HepG2 (cell line): ENCODE measurements around the gene RPS27L. TPM values are rescaled to one million over a fixed set of nuclear protein-coding genes. Genes with fewer than 3 reads are reported as not detected.

Experiments used
- FOXA3 ChIP-seq: IDR thresholded peaks from 2 replicates; pipeline ENCODE4 v1.6.1; 2016; ENCODE audit warnings: missing genetic modification reagents, missing compliant biosample characterization
- MED8 ChIP-seq: sonication (generic); formaldehyde crosslinking; IDR thresholded peaks from 2 replicates; pipeline ENCODE4 v1.8.1; 2023; ENCODE audit warnings: mild to moderate bottlenecking, missing genetic modification reagents; ENCODE audit not compliant: insufficient replicate concordance
- MIER2 ChIP-seq: IDR thresholded peaks from 2 replicates; pipeline ENCODE4 v1.6.1; 2016; ENCODE audit warnings: missing biosample characterization, missing genetic modification reagents
- MTERF4 ChIP-seq: sonication (generic); formaldehyde crosslinking; IDR thresholded peaks from 2 replicates; pipeline ENCODE4 v1.8.0; 2023; ENCODE audit warnings: mild to moderate bottlenecking, missing genetic modification reagents
- MYPOP ChIP-seq: sonication (generic); formaldehyde crosslinking; IDR thresholded peaks from 2 replicates; pipeline ENCODE4 v1.8.1; 2023; ENCODE audit warnings: mild to moderate bottlenecking, moderate library complexity, missing genetic modification reagents
- NCOR1 ChIP-seq: fragments of 200-600 bp; sonication (generic); IDR thresholded peaks from 2 replicates; pipeline ENCODE4 v1.7.0; 2017; ENCODE audit warnings: antibody characterized with exemption, low read length, borderline replicate concordance
- POLR2AphosphoS5 ChIP-seq: IDR thresholded peaks from 2 replicates; pipeline ENCODE4 v1.6.1; 2012; ENCODE audit warnings: low read depth, low read length
- RBFOX2 ChIP-seq: fragments of 200-400 bp; formaldehyde crosslinking; IDR thresholded peaks from 2 replicates; pipeline ENCODE4 v1.6.1; 2017; ENCODE audit warnings: low read depth, mild to moderate bottlenecking, low read length
- TAF1 ChIP-seq: sonication (generic); formaldehyde crosslinking; IDR thresholded peaks from 2 replicates; pipeline ENCODE4 v1.4.0; 2020; ENCODE audit warnings: missing genetic modification reagents
- YEATS4 ChIP-seq: sonication (generic); formaldehyde crosslinking; IDR thresholded peaks from 2 replicates; pipeline ENCODE4 v1.4.0; 2020; ENCODE audit warnings: missing genetic modification reagents, borderline replicate concordance
- ZBTB8A ChIP-seq: sonication (generic); formaldehyde crosslinking; IDR thresholded peaks from 2 replicates; pipeline ENCODE4 v1.4.0; 2020; ENCODE audit warnings: mild to moderate bottlenecking, low read depth, missing genetic modification reagents, borderline replicate concordance
- ZC3H4 ChIP-seq: sonication (generic); formaldehyde crosslinking; IDR thresholded peaks from 2 replicates; pipeline ENCODE4 v1.4.0; 2020; ENCODE audit warnings: missing genetic modification reagents, borderline replicate concordance
- ZNF563 ChIP-seq: sonication (generic); formaldehyde crosslinking; IDR thresholded peaks from 2 replicates; pipeline ENCODE4 v1.8.0; 2022; ENCODE audit warnings: mild to moderate bottlenecking, moderate library complexity, missing genetic modification reagents
- ZNF879 ChIP-seq: sonication (generic); formaldehyde crosslinking; IDR thresholded peaks from 2 replicates; pipeline ENCODE4 v1.8.1; 2023; ENCODE audit warnings: missing genetic modification reagents
- polyA plus RNA-seq, 8 experiments: library from polyadenylated mRNA; depleted of rRNA in 3 of 8; stranded (reverse) in 7 of 8; unstranded in 1 of 8; fragments of >200 nt; fragmentation: Illumina TruSeq in 4 of 8; extraction: Trizol in 4 of 8; gene quantifications; 2 replicates each; pipeline versions ENCODE4 v1.2.1 to v1.2.3, GENCODE V29; 2011 to 2016; ENCODE audit warnings: low read depth in 4 of 8, missing spikeins in 1 of 8, mixed read lengths in 1 of 8; ENCODE audit not compliant: insufficient read depth in 1 of 8
- total RNA-seq, 5 experiments: library from RNA; depleted of rRNA; stranded (reverse); fragments of >200 nt; fragmentation: Illumina TruSeq; extraction: Trizol; gene quantifications; 2 replicates each; pipeline ENCODE4 v1.2.3, GENCODE V29; 2016; ENCODE audit warnings: low read depth in 1 of 5
- TF ChIP-seq, protein P1 (sequence below): sonication (generic); formaldehyde crosslinking; IDR thresholded peaks from 2 replicates; pipeline ENCODE4 v1.8.1; 2023; ENCODE audit warnings: missing genetic modification reagents, mild to moderate bottlenecking, borderline replicate concordance
- TF ChIP-seq, protein P2 (sequence below): sonication (generic); formaldehyde crosslinking; IDR thresholded peaks from 2 replicates; pipeline ENCODE4 v1.8.1; 2023; ENCODE audit warnings: mild to moderate bottlenecking, inconsistent platforms, moderate library complexity, missing genetic modification reagents, borderline replicate concordance
- TF ChIP-seq, protein P3 (sequence below): sonication (generic); formaldehyde crosslinking; IDR thresholded peaks from 2 replicates; pipeline ENCODE4 v1.4.0; 2020; ENCODE audit warnings: missing genetic modification reagents, borderline replicate concordance
- TF ChIP-seq, protein P4 (sequence below): sonication (generic); formaldehyde crosslinking; IDR thresholded peaks from 2 replicates; pipeline ENCODE4 v1.5.0; 2020; ENCODE audit warnings: missing genetic modification reagents, mild to moderate bottlenecking, borderline replicate concordance
- TF ChIP-seq, protein P5 (sequence below): sonication (generic); formaldehyde crosslinking; IDR thresholded peaks from 2 replicates; pipeline ENCODE4; 2020; ENCODE audit warnings: missing genetic modification reagents, mild to moderate bottlenecking, borderline replicate concordance

Gene RPS27L
- total and polyA plus RNA-seq, 2 of the 13 experiments (the other 11 are each of a cell fraction or from before 2014, with no cell fraction given), result 231 to 433 TPM

GRCh38 chr15:63122002-63122875, 35.0 kb downstream of the RPS27L start (continued):
- TF ChIP-seq MIER2 (CRISPR knock-in tag), result no peak
- TF ChIP-seq, protein P1, sequence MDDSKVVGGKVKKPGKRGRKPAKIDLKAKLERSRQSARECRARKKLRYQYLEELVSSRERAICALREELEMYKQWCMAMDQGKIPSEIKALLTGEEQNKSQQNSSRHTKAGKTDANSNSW (CRISPR knock-in tag), result no peak
- TF ChIP-seq RBFOX2, result peak; percentile 72
- 0 out of 2 replicates have a peak, but pooled peaks have one; percentile 18 for TF ChIP-seq MTERF4 (CRISPR knock-in tag)
- TF ChIP-seq, protein P2, sequence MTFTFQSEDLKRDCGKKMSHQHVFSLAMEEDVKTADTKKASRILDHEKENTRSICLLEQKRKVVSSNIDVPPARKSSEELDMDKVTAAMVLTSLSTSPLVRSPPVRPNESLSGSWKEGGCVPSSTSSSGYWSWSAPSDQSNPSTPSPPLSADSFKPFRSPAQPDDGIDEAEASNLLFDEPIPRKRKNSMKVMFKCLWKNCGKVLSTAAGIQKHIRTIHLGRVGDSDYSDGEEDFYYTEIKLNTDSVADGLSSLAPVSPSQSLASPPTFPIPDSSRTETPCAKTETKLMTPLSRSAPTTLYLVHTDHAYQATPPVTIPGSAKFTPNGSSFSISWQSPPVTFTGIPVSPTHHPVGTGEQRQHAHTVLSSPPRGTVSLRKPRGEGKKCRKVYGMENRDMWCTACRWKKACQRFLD (CRISPR knock-in tag), result no peak
- TF ChIP-seq, protein P3, sequence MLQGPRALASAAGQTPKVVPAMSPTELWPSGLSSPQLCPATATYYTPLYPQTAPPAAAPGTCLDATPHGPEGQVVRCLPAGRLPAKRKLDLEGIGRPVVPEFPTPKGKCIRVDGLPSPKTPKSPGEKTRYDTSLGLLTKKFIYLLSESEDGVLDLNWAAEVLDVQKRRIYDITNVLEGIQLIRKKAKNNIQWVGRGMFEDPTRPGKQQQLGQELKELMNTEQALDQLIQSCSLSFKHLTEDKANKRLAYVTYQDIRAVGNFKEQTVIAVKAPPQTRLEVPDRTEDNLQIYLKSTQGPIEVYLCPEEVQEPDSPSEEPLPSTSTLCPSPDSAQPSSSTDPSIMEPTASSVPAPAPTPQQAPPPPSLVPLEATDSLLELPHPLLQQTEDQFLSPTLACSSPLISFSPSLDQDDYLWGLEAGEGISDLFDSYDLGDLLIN (CRISPR knock-in tag), result no peak
- TF ChIP-seq MED8 (CRISPR knock-in tag), result no peak
- TF ChIP-seq, protein P4, sequence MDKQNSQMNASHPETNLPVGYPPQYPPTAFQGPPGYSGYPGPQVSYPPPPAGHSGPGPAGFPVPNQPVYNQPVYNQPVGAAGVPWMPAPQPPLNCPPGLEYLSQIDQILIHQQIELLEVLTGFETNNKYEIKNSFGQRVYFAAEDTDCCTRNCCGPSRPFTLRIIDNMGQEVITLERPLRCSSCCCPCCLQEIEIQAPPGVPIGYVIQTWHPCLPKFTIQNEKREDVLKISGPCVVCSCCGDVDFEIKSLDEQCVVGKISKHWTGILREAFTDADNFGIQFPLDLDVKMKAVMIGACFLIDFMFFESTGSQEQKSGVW (CRISPR knock-in tag), result no peak
- no peak for TF ChIP-seq NCOR1
- TF ChIP-seq ZNF879 (CRISPR knock-in tag), result no peak
- peak; percentile 35; the same call in 1 of the 2 replicates for TF ChIP-seq ZNF563 (CRISPR knock-in tag)
- 0 out of 2 replicates have a peak, but pooled peaks have one; percentile 72 for TF ChIP-seq YEATS4
- TF ChIP-seq TAF1 (CRISPR knock-in tag), result no peak; the same call in 1 of the 2 replicates
- no peak for TF ChIP-seq MYPOP
- no peak for TF ChIP-seq FOXA3 (CRISPR knock-in tag)
- TF ChIP-seq, protein P5, sequence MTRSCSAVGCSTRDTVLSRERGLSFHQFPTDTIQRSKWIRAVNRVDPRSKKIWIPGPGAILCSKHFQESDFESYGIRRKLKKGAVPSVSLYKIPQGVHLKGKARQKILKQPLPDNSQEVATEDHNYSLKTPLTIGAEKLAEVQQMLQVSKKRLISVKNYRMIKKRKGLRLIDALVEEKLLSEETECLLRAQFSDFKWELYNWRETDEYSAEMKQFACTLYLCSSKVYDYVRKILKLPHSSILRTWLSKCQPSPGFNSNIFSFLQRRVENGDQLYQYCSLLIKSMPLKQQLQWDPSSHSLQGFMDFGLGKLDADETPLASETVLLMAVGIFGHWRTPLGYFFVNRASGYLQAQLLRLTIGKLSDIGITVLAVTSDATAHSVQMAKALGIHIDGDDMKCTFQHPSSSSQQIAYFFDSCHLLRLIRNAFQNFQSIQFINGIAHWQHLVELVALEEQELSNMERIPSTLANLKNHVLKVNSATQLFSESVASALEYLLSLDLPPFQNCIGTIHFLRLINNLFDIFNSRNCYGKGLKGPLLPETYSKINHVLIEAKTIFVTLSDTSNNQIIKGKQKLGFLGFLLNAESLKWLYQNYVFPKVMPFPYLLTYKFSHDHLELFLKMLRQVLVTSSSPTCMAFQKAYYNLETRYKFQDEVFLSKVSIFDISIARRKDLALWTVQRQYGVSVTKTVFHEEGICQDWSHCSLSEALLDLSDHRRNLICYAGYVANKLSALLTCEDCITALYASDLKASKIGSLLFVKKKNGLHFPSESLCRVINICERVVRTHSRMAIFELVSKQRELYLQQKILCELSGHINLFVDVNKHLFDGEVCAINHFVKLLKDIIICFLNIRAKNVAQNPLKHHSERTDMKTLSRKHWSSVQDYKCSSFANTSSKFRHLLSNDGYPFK, result no peak
- TF ChIP-seq ZC3H4 (CRISPR knock-in tag), result no peak
- TF ChIP-seq ZBTB8A, result peak; percentile 56; the same call in 1 of the 2 replicates
- TF ChIP-seq POLR2AphosphoS5, result peak; percentile 31; the same call in 1 of the 2 replicates
